KMS-11 (cell line): ENCODE measurements around the gene PRSS56.

Source experiments
- H2AFZ ChIP-seq: fragments of 200-600 bp; sonication (generic); 2 replicates; pipeline ENCODE4 v1.6.1; 2016; ENCODE audit warnings: antibody characterized with exemption, mixed run types, low read depth
- H3K27ac ChIP-seq: fragments of 200-600 bp; sonication (generic); 2 replicates; pipeline ENCODE4 v1.6.1; 2016; ENCODE audit warnings: mild to moderate bottlenecking, mixed run types
- H3K27me3 ChIP-seq: fragments of 200-600 bp; sonication (generic); 2 replicates; pipeline ENCODE4 v1.6.1; 2017; ENCODE audit warnings: mild to moderate bottlenecking, low read depth, mixed run types, moderate library complexity; ENCODE audit not compliant: insufficient read depth
- H3K36me3 ChIP-seq: fragments of 200-600 bp; sonication (generic); 2 replicates; pipeline ENCODE4 v1.6.1; 2017; ENCODE audit warnings: mild to moderate bottlenecking, mixed run types; ENCODE audit not compliant: insufficient read depth
- H3K4me1 ChIP-seq: fragments of 200-600 bp; sonication (generic); 2 replicates; pipeline ENCODE4 v1.6.1; 2016; ENCODE audit warnings: mild to moderate bottlenecking, low read depth, mixed run types; ENCODE audit not compliant: poor library complexity, severe bottlenecking
- H3K4me2 ChIP-seq: fragments of 200-600 bp; sonication (generic); 2 replicates; pipeline ENCODE4 v1.7.0; 2016; ENCODE audit warnings: mild to moderate bottlenecking, mixed run types
- H3K4me3 ChIP-seq: fragments of 200-600 bp; sonication (generic); IDR thresholded peaks from 2 replicates; pipeline ENCODE4 v1.6.1; 2017; ENCODE audit warnings: low read depth, low read length, mixed read lengths; ENCODE audit not compliant: insufficient read depth
- H3K79me2 ChIP-seq: fragments of 200-600 bp; sonication (generic); 2 replicates; pipeline ENCODE4 v1.6.1; 2016; ENCODE audit warnings: low read depth, mixed run types; ENCODE audit not compliant: insufficient read depth
- H3K9ac ChIP-seq: fragments of 200-600 bp; sonication (generic); 2 replicates; pipeline ENCODE4 v1.6.1; 2016; ENCODE audit warnings: mild to moderate bottlenecking, mixed run types
- H4K20me1 ChIP-seq: fragments of 200-600 bp; sonication (generic); 2 replicates; pipeline ENCODE4 v1.6.1; 2016; ENCODE audit warnings: mild to moderate bottlenecking, mixed run types; ENCODE audit not compliant: insufficient read depth
- CTCF ChIP-seq: fragments of 200-600 bp; sonication (generic); conservative IDR thresholded peaks from 2 replicates; pipeline ENCODE4 v1.6.1; 2017; ENCODE audit warnings: low read depth, mild to moderate bottlenecking, antibody characterized with exemption, low read length, moderate library complexity, mixed read lengths

The PRSS56 gene

GRCh38 chr2:232483311-232483922 lies 36.8 kb upstream of the PRSS56 start:
- no peak for TF ChIP-seq CTCF
- Histone ChIP-seq H3K36me3 (no peaks in the 10 kb centered on the region), H3K4me1 (no peaks in the 10 kb centered on the region), H3K79me2 (no peaks in the 10 kb centered on the region), H3K9ac (no peak overlapping the region), H3K27ac (no peak overlapping the region), H2AFZ (no peak overlapping the region), H3K4me3 (no peak overlapping the region), H3K27me3 (peaks cover 7% of the 10 kb centered on the region; the same call in 1 of the 2 replicates), H3K4me2 (no peak overlapping the region), H4K20me1 (no peaks in the 10 kb centered on the region)

GRCh38 chr2:232483923-232484627 lies 36.1 kb upstream of the PRSS56 start:
- Histone ChIP-seq H3K4me2 (no peak overlapping the region), H2AFZ (no peak overlapping the region), H3K79me2 (no peaks in the 10 kb centered on the region), H3K36me3 (no peaks in the 10 kb centered on the region), H3K27ac (no peak overlapping the region), H3K4me1 (no peaks in the 10 kb centered on the region), H3K27me3 (peaks cover 7% of the 10 kb centered on the region; the same call in 1 of the 2 replicates), H3K4me3 (no peak overlapping the region), H4K20me1 (no peaks in the 10 kb centered on the region), H3K9ac (no peak overlapping the region)
- TF ChIP-seq CTCF, result no peak

DNA sequence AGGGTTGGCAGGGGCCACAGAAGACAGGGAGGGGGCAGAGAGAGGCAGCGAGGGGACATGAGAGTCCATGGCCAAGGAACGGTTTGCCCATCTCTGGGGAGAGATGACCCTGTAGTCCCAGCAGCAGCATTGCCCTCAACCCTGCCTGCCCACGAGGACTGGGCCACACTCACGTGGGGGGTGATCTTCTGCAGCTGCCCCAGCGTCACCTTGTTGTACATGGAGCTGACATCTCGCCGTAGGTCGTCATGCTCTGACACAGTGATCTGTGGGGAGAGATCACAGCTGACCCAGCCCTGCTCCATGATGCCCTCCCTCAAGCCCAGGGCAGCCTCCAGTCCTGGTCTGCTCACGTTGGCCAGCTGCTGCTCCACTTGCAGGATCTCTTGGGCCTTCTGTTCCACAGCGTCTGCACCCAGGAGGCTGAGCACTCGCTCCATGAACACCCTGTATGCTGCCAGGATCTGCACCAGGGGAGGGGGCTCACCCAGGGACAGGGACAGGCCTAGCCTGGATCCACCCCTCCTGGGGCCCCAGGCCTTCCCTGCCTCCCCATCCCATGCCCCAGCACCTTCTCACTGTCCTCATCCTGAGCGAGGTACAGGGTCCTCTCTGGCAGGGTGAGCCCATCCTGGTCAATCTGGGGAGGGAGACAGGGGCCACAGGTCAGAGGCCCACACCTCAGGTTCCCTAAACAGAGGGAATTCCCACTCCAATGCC lies 35.4 kb upstream of the PRSS56 start:
- Histone ChIP-seq H3K79me2 (no peaks in the 10 kb centered on the region), H3K27ac (no peak overlapping the region), H3K9ac (no peak overlapping the region), H3K27me3 (peaks cover 7% of the 10 kb centered on the region; the same call in 1 of the 2 replicates), H3K4me1 (no peaks in the 10 kb centered on the region), H2AFZ (no peak overlapping the region), H3K36me3 (no peaks in the 10 kb centered on the region), H4K20me1 (no peaks in the 10 kb centered on the region), H3K4me3 (no peak overlapping the region), H3K4me2 (no peak overlapping the region)
- no peak for TF ChIP-seq CTCF

- no peak overlapping the region for H3K4me3 ChIP-seq
- peaks cover 7% of the 10 kb centered on the region; the same call in 1 of the 2 replicates for H3K27me3 ChIP-seq
- H3K36me3 ChIP-seq, result no peaks in the 10 kb centered on the region
- H3K79me2 ChIP-seq, result no peaks in the 10 kb centered on the region
- H3K4me1 ChIP-seq, result no peaks in the 10 kb centered on the region
- H4K20me1 ChIP-seq, result no peaks in the 10 kb centered on the region
- no peak overlapping the region for H3K4me2 ChIP-seq
- H3K9ac ChIP-seq, result no peak overlapping the region
- H2AFZ ChIP-seq, result no peak overlapping the region
- H3K27ac ChIP-seq, result no peak overlapping the region
- TF ChIP-seq CTCF, result no peak
Observed at GRCh38 chr2:232485348-232485756, 34.8 kb upstream of the PRSS56 start.
